A673 (cell line): ENCODE measurements around the gene GALR3. TPM values are rescaled to one million over a fixed set of nuclear protein-coding genes. Genes with fewer than 3 reads are reported as not detected.

ENCODE experiments used
- BruUV-seq: library from RNA; stranded (reverse); fragments of 400-500 nt; replicated peaks from 2 replicates; lab custom pipeline; 2021; lab: Mats Ljungman, UMichigan
- CTCF ChIA-PET: fragments of 300-600 bp; sonication (Branson Sonifier 250); formaldehyde crosslinking; loops from one replicate; lab custom pipeline; 2022; ENCODE audit warnings: antibody characterized with exemption; lab: Charles Lee
- POLR2A ChIA-PET: fragments of 300-600 bp; sonication (Branson Sonifier 250); formaldehyde crosslinking; loops from one replicate; lab custom pipeline; 2022; ENCODE audit warnings: antibody characterized with exemption; ENCODE audit not compliant: low non-redundant PET; lab: Charles Lee
- DNase-seq: peaks from one replicate; pipeline ENCODE4 v3.0.0-alpha.2; 2015; ENCODE audit warnings: low spot score
- H3K27ac ChIP-seq: fragments of 200-600 bp; sonication (generic); 2 replicates; pipeline ENCODE4 v1.5.1; 2016; ENCODE audit warnings: mixed run types, low read depth, mild to moderate bottlenecking, mixed read lengths, antibody characterized with exemption, low read length; ENCODE audit not compliant: poor library complexity, severe bottlenecking
- H3K27me3 ChIP-seq: fragments of 200-600 bp; sonication (generic); replicated peaks from 2 replicates; pipeline ENCODE4 v1.6.1; 2017; ENCODE audit warnings: mixed run types, low read depth, mild to moderate bottlenecking, mixed read lengths, antibody characterized with exemption, low read length; ENCODE audit not compliant: insufficient read depth, poor library complexity
- H3K36me3 ChIP-seq: fragments of 200-600 bp; sonication (generic); 2 replicates; pipeline ENCODE4 v1.6.1; 2016; ENCODE audit warnings: mixed run types, mild to moderate bottlenecking, mixed read lengths, antibody characterized with exemption, low read length; ENCODE audit not compliant: insufficient read depth, poor library complexity, severe bottlenecking
- H3K4me1 ChIP-seq: fragments of 200-600 bp; sonication (generic); 2 replicates; pipeline ENCODE4 v1.6.1; 2017; ENCODE audit warnings: mixed run types, mild to moderate bottlenecking, mixed read lengths, antibody characterized with exemption, low read length; ENCODE audit not compliant: insufficient read depth, poor library complexity, severe bottlenecking
- H3K4me3 ChIP-seq: fragments of 200-600 bp; sonication (generic); 2 replicates; pipeline ENCODE4 v1.5.1; 2016; ENCODE audit warnings: low read depth, mixed run types, mild to moderate bottlenecking, mixed read lengths, low read length; ENCODE audit not compliant: poor library complexity, severe bottlenecking
- H3K9me3 ChIP-seq: fragments of 200-600 bp; sonication (generic); 2 replicates; pipeline ENCODE4 v1.6.1; 2016; ENCODE audit warnings: mixed run types, low read depth, mild to moderate bottlenecking, mixed read lengths, antibody characterized with exemption, low read length; ENCODE audit not compliant: poor library complexity, severe bottlenecking
- CTCF ChIP-seq: fragments of 300-800, 200-600 bp; sonication (generic); conservative IDR thresholded peaks from 2 replicates; pipeline ENCODE4 v1.5.1; 2017; ENCODE audit warnings: low read depth, mild to moderate bottlenecking, antibody characterized with exemption, low read length, moderate library complexity, mixed read lengths
- EZH2 ChIP-seq: fragments of 200-600 bp; sonication (generic); IDR thresholded peaks from 2 replicates; pipeline ENCODE4 v1.6.1; 2017; ENCODE audit warnings: borderline replicate concordance, low read depth, mild to moderate bottlenecking, mixed read lengths, antibody characterized with exemption, low read length; ENCODE audit not compliant: poor library complexity, severe bottlenecking
- intact Hi-C: fragments of 100-400 bp; cut with micrococcal nuclease; formaldehyde crosslinking; loops from one replicate; pipeline ENCODE4 v1.10.0; 2022; ENCODE audit not compliant: unreplicated experiment
- total RNA-seq: library from RNA; stranded (reverse); gene quantifications from 2 replicates; pipeline ENCODE4 v1.2.3, GENCODE V29; 2021

The GALR3 gene
- total RNA-seq, 1 experiment from 2014 or later = not detected

DNA sequence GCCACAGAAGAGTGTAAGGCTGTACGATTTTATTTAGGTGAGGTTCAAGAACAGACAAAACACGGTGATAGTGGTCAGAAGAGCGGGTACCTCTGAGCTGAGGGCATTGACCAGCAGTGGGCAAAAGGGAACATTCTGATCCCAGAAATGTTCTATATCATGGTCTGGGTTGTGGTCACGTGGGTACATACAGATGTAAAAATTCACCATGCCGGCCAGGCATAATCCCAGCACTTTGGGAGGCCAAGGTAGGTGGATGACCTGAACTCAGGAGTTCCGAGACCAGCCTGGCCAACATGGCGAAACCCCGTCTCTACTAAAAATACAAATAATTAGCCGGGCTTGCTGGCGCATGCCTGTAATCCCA, 46.6 kb upstream of the GALR3 start:
- DNase-seq = no peak
- Histone ChIP-seq H3K36me3 (no peaks in the 10 kb centered on the region), H3K27ac (no peak overlapping the region), H3K9me3 (no peaks in the 10 kb centered on the region), H3K4me1 (no peaks in the 10 kb centered on the region), H3K4me3 (no peak overlapping the region), H3K27me3 (no peaks in the 10 kb centered on the region)
- intact Hi-C loops = no loop called here
- ChIA-PET POLR2A (no interaction called here), CTCF (no interaction called here)
- no peak for TF ChIP-seq CTCF
- TF ChIP-seq EZH2 = no peak
- no TSS peak for BruUV-seq

DNA sequence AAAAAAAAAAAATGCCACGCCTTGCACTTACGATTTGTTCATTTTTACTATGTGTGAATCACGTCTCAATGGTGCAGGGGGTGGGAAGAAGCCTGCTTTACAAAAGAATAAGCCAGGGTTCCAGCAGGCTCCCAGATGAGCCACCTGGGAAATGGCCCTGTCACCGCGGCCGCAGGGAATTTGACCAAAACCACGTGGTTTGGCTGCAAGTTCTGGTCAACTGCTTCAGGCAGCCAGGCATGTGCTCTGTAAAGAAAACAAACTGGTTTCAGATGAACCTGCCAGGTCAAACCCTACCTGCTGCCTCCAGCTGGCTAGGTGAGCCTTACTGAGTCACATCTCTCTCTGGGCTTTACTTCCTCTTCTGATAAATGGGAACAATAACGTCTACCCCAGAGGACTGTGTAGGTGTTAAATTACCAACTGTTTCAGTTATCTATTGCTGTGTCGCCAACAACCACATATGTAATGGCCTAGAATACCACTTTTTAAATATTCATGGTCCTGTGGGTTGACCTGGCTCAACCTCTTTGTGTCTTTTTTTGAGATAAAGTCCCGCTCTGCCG, 46.0 kb upstream of the GALR3 start:
- Histone ChIP-seq H3K36me3 (no peaks in the 10 kb centered on the region), H3K27ac (no peak overlapping the region), H3K27me3 (no peaks in the 10 kb centered on the region), H3K4me1 (no peaks in the 10 kb centered on the region), H3K9me3 (no peaks in the 10 kb centered on the region), H3K4me3 (no peak overlapping the region)
- POLR2A ChIA-PET = no interaction called here
- DNase-seq = no peak
- TF ChIP-seq CTCF = no peak
- no peak for TF ChIP-seq EZH2
- intact Hi-C loops = no loop called here
- BruUV-seq = no TSS peak
- CTCF ChIA-PET = no interaction called here

- intact Hi-C loops = no loop called here
- Histone ChIP-seq H3K36me3 (no peaks in the 10 kb centered on the region), H3K27ac (no peak overlapping the region), H3K4me1 (no peaks in the 10 kb centered on the region), H3K27me3 (no peaks in the 10 kb centered on the region), H3K9me3 (no peaks in the 10 kb centered on the region), H3K4me3 (no peak overlapping the region)
- ChIA-PET POLR2A (interaction anchor here (0.6 kb wide), 1 partner anchor 60 kb away, joined by 15 read pairs; no protein-coding TSS in a partner anchor), CTCF (no interaction called here)
- TF ChIP-seq CTCF = no peak
- no peak for TF ChIP-seq EZH2
- BruUV-seq = no TSS peak
- no peak for DNase-seq
Measured at GRCh38 chr22:37778370-37779009, 44.7 kb upstream of the GALR3 start.
